Tibial artery (tissue), 4 donors: ENCODE data around the gene GYG2.

ENCODE experiments used
- DNase-seq, 2 donors: peaks; one replicate each; pipeline ENCODE4 v3.0.0-alpha.2; 2019
- H3K27ac ChIP-seq, 2 donors: fragments of 200-600 bp; sonication (generic) in 1 of 2; 1 replicate in 1 of 2; 2 replicates in 1 of 2; pipeline ENCODE4 v1.5.1; 2018 to 2019; ENCODE audit warnings: mild to moderate bottlenecking in 1 of 2
- H3K27me3 ChIP-seq, 2 donors: fragments of 200-600 bp; sonication (generic) in 1 of 2; one replicate each; pipeline versions ENCODE4 v1.5.1 to v1.6.0; 2016 to 2019
- H3K36me3 ChIP-seq, 3 donors: fragments of 200-600 bp; sonication (generic) in 2 of 3; one replicate each; pipeline ENCODE4 v1.5.1; 2016 to 2019; ENCODE audit warnings: mild to moderate bottlenecking in 2 of 3
- H3K4me1 ChIP-seq, 4 donors: fragments of 200-600 bp; sonication (generic) in 2 of 4; 1 replicate in 3 of 4; 2 replicates in 1 of 4; pipeline ENCODE4 v1.5.1; 2016 to 2019
- H3K4me3 ChIP-seq, 2 donors: fragments of 200-600 bp; sonication (generic) in 1 of 2; 1 replicate in 1 of 2; 2 replicates in 1 of 2; pipeline ENCODE4 v1.5.1; 2018 to 2019; ENCODE audit warnings: mild to moderate bottlenecking in 2 of 2
- H3K9me3 ChIP-seq, 3 donors: fragments of 200-600 bp; sonication (generic) in 1 of 3; one replicate each; pipeline ENCODE4 v1.5.1; 2016 to 2019
- CTCF ChIP-seq, 2 experiments: fragments of 200-600 bp in 1 of 2; fragments of 450-650 bp in 1 of 2; IDR thresholded peaks; one replicate each; pipeline ENCODE4 v1.5.1; 2017 to 2019; ENCODE audit warnings: antibody characterized with exemption in 2 of 2, mild to moderate bottlenecking in 1 of 2, moderate library complexity in 1 of 2
- intact Hi-C: fragments of 100-400 bp; cut with DNase I; formaldehyde crosslinking; loops from one replicate; pipeline ENCODE4 v1.15.0; 2023; ENCODE audit warnings: low total_unique reads

Gene GYG2

GRCh38 chrX:2848871-2849301, 20.2 kb downstream of the GYG2 start:
- no peaks in the 10 kb centered on the region for H3K27me3 ChIP-seq
- H3K9me3 ChIP-seq = no peaks in the 10 kb centered on the region
- no peak for DNase-seq
- intact Hi-C loops = no loop called here
- H3K36me3 ChIP-seq = no peaks in the 10 kb centered on the region
- H3K4me3 ChIP-seq = no peak overlapping the region
- peak overlapping the region in 1 of 2 donors; percentile 39 for H3K27ac ChIP-seq
- H3K4me1 ChIP-seq = peaks cover 0 to 4% (median 0%) of the 10 kb centered on the region in 4 donors
- TF ChIP-seq CTCF (IDR thresholded peaks at IDR 0.05) = no peak

DNA sequence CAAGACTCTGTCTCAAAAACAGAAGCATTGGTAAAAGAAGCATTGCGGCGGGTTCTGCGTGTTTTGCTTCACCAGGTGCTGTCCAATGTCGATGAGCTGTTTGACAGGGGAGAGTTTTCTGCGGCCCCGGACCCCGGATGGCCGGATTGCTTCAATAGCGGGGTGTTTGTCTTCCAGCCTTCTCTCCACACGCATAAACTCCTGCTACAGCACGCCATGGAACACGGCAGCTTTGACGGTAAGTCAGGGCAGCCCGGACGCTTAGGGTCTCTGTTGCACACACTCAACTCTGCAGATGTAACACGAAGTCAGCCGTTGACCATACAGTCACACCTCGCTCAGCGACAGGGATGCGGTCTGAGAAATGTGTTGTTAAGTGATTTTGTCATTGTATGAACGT, 26.2 kb downstream of the GYG2 start:
- Histone ChIP-seq H3K27me3 (no peaks in the 10 kb centered on the region), H3K4me3 (no peak overlapping the region), H3K4me1 (peaks cover 0 to under 1% (median 0%) of the 10 kb centered on the region in 4 donors), H3K9me3 (no peaks in the 10 kb centered on the region), H3K36me3 (no peaks in the 10 kb centered on the region), H3K27ac (no peak overlapping the region)
- TF ChIP-seq CTCF (IDR thresholded peaks at IDR 0.05) = no peak
- no peak for DNase-seq
- intact Hi-C loops = no loop called here

- Histone ChIP-seq H3K36me3 (no peaks in the 10 kb centered on the region), H3K4me1 (no peaks in the 10 kb centered on the region), H3K4me3 (no peak overlapping the region), H3K9me3 (no peaks in the 10 kb centered on the region), H3K27me3 (no peaks in the 10 kb centered on the region), H3K27ac (no peak overlapping the region)
- DNase-seq = no peak
- no peak for TF ChIP-seq CTCF (IDR thresholded peaks at IDR 0.05)
- intact Hi-C loops = no loop called here
Observed at GRCh38 chrX:2855761-2856160, 27.0 kb downstream of the GYG2 start.

- no peaks in the 10 kb centered on the region for H3K36me3 ChIP-seq
- H3K27ac ChIP-seq = no peak overlapping the region
- no peaks in the 10 kb centered on the region for H3K9me3 ChIP-seq
- H3K4me1 ChIP-seq = no peaks in the 10 kb centered on the region
- no peak overlapping the region for H3K4me3 ChIP-seq
- H3K27me3 ChIP-seq = no peaks in the 10 kb centered on the region
- no peak for TF ChIP-seq CTCF (IDR thresholded peaks at IDR 0.05)
- intact Hi-C loops = no loop called here
- DNase-seq = no peak
Observed at GRCh38 chrX:2857566-2857965, 28.8 kb downstream of the GYG2 start.

GRCh38 chrX:2859197-2859797, 30.6 kb downstream of the GYG2 start:
- Histone ChIP-seq H3K9me3 (no peaks in the 10 kb centered on the region), H3K36me3 (no peaks in the 10 kb centered on the region), H3K4me1 (no peaks in the 10 kb centered on the region), H3K27me3 (no peaks in the 10 kb centered on the region), H3K27ac (no peak overlapping the region), H3K4me3 (no peak overlapping the region)
- TF ChIP-seq CTCF (IDR thresholded peaks at IDR 0.05) = no peak
- DNase-seq = no peak
- intact Hi-C loops = no loop called here

GRCh38 chrX:2862404-2862803, 33.7 kb downstream of the GYG2 start:
- Histone ChIP-seq H3K9me3 (no peaks in the 10 kb centered on the region), H3K4me1 (no peaks in the 10 kb centered on the region), H3K27ac (no peak overlapping the region), H3K36me3 (no peaks in the 10 kb centered on the region), H3K27me3 (no peaks in the 10 kb centered on the region), H3K4me3 (no peak overlapping the region)
- DNase-seq = no peak
- no peak for TF ChIP-seq CTCF (IDR thresholded peaks at IDR 0.05)
- intact Hi-C loops = no loop called here
